Stimulated activated naive CD8-positive, alpha-beta T cell treated with anti-CD3 and anti-CD28 coated beads, Interleukin-15, amount 100 ng/mL, for 72 hours (primary cell): ENCODE data around the gene ABI3.

ENCODE experiments used
- ATAC-seq: fragments of 150-1000 bp; cut with Tn5 transposase; 2 replicates; pipeline ENCODE4 v1.10.0; 2021; ENCODE audit warnings: mild to moderate bottlenecking, moderate library complexity
- DNase-seq, 2 donors: peaks; one replicate each; pipeline ENCODE4 v3.0.0; 2021 to 2022
- H3K27ac Mint-ChIP-seq, 2 donors: one replicate each; pipeline ENCODE4 v1.8.0; 2022; ENCODE audit warnings: mild to moderate bottlenecking in 2 of 2, mixed read lengths in 2 of 2, moderate library complexity in 2 of 2
- H3K27me3 Mint-ChIP-seq: one replicate; pipeline ENCODE4 v1.8.0; 2022; ENCODE audit warnings: mixed read lengths
- H3K4me1 Mint-ChIP-seq: one replicate; pipeline ENCODE4 v1.8.0; 2022; ENCODE audit warnings: mild to moderate bottlenecking, mixed read lengths
- H3K4me3 Mint-ChIP-seq, 2 donors: one replicate each; pipeline ENCODE4 v1.8.0; 2022; ENCODE audit warnings: mild to moderate bottlenecking in 2 of 2, mixed read lengths in 2 of 2, moderate library complexity in 1 of 2
- H3K9me3 Mint-ChIP-seq, 2 donors: one replicate each; pipeline ENCODE4 v1.8.0; 2022; ENCODE audit warnings: mixed read lengths in 2 of 2

The ABI3 gene

DNA sequence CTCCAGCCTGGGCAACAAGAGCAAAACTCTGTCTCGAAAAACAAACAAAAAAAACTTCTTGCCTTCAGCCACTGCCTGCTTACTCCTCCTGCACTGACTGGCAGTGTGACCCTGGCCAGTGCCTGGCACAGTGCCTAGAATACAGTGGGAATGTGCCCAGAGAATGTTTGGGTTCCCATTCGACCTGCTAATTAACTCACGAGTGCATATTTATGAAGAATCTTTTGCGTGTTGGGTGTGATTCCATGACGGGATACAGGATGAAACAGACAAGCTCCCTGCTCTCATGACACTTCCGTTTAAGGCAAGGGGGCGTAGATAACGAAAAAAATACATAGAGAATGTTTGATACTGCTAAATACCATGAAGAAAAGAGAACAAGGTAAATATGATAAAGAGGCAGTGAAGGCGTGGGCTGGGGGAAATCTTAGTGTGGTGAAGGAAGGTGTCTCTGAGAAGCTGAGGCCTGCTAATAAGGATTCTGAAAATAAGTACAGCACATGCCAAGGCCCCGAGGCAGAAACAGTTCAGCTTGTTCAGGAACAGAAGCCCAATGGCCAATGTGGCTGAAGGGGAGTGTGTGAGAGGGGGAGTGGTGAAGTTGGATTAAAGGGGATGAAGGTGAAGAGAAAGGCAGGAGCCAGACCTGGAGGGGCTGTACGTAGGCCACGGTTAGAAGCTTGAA is 4.3 kb downstream of the ABI3 start:
- Mint-ChIP-seq H3K27me3 (no peaks in the 10 kb centered on the region), H3K4me1 (peaks cover 92% of the 10 kb centered on the region), H3K4me3 (peak overlapping the region; percentile 93 to 96), H3K27ac (peak overlapping the region; percentile 27 to 88), H3K9me3 (no peaks in the 10 kb centered on the region)
- ATAC-seq (no peak), DNase-seq (no peak)

DNA sequence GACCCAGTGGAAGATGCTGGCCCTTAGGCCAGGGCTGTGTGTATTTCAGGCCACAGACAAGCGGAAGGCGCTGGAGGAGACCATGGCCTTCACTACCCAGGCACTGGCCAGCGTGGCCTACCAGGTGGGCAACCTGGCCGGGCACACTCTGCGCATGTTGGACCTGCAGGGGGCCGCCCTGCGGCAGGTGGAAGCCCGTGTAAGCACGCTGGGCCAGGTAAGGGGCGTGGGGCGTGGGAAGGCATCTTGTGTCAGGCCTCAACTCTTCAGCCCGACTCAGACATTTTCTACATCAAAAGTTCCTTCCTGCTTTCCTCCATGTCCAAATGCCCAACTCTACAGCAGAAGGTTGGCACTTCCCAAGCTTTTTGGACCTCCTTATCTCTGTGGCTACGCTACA is 6.0 kb downstream of the ABI3 start:
- no peak for ATAC-seq
- Mint-ChIP-seq H3K4me3 (peak overlapping the region; percentile 53 to 65), H3K9me3 (no peaks in the 10 kb centered on the region)

DNA sequence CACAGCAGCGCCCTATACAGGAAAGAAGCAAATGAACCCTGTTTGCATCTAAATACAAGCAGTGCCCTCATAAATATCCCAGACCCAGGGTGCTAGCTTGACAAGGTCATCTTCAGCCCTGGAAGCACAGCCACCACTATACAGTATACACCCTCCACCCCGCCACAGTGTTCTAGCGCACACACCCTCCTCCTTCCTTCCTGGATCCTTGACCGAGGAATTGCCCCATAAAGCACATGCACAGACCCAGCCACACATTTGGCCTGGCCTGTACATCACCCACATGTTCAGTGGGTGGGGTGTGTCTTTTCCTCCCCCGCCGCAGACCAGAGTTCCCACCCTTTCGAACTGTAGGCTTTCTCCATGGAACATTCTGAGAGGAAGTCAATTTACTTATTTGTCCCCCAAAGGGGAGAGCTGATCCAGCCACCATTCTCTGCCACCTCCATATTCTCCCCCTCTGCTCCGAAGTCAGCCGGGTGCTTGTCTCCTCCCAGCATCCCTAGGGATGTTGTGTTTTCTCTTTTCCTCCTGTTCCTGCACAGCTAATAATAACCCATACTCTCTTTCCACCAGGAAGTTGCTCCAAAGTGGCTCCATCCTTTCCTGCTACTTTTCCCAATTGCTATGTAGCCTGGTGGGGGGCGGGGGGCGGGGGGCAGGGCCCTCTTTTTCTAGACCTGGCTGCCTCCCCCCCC is 6.6 kb downstream of the ABI3 start:
- H3K9me3 Mint-ChIP-seq: no peaks in the 10 kb centered on the region
- ATAC-seq (no peak), DNase-seq (no peak)
- no peak overlapping the region for H3K27ac Mint-ChIP-seq
- no peaks in the 10 kb centered on the region for H3K27me3 Mint-ChIP-seq
- H3K4me1 Mint-ChIP-seq: peaks cover 84% of the 10 kb centered on the region
- peak overlapping the region; percentile 16 to 53 for H3K4me3 Mint-ChIP-seq

More for the DNA sequence above, 6.0 kb downstream of the ABI3 start:
- Mint-ChIP-seq H3K4me1 (peaks cover 88% of the 10 kb centered on the region), H3K27me3 (no peaks in the 10 kb centered on the region), H3K27ac (peak overlapping the region in 1 of 2 donors; percentile 13)
- no peak for DNase-seq

DNA sequence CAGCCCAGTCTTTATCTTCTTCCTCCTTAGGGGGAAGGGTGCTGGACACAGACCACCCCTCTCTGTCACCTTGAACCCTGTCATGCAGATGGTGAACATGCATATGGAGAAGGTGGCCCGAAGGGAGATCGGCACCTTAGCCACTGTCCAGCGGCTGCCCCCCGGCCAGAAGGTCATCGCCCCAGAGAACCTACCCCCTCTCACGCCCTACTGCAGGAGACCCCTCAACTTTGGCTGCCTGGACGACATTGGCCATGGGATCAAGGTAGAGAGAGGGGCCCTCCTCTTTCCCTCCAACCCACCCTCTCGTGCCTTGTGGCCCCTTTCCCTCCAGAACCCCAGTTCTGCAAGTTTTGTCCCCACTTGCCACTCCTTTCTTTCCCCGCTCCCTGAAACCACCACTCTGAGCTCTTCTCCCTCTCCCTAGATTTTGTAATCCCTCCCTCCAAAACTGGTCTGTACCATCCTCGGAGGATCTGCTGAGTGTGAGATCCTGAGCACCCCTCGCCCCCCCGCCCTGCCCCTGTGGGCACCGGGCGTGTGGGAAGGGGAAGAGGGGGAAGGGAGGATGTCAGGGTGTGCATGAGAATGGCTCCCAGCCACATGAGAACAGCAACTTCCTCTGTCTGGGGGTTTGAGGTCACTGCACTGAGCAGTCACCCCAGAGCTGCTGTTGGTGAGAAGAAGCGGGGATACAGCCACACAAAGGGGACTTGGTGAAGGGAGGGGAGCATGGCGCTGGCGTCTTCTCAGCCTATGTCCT is 7.3 kb downstream of the ABI3 start:
- H3K27ac Mint-ChIP-seq: peak overlapping the region; percentile 65 to 90
- ATAC-seq (peak; percentile 66), DNase-seq (peak; percentile 66 to 71)
- H3K27me3 Mint-ChIP-seq: no peaks in the 10 kb centered on the region
- peaks cover 84% of the 10 kb centered on the region for H3K4me1 Mint-ChIP-seq
- H3K4me3 Mint-ChIP-seq: peak overlapping the region; percentile 73 to 86
- H3K9me3 Mint-ChIP-seq: no peaks in the 10 kb centered on the region

DNA sequence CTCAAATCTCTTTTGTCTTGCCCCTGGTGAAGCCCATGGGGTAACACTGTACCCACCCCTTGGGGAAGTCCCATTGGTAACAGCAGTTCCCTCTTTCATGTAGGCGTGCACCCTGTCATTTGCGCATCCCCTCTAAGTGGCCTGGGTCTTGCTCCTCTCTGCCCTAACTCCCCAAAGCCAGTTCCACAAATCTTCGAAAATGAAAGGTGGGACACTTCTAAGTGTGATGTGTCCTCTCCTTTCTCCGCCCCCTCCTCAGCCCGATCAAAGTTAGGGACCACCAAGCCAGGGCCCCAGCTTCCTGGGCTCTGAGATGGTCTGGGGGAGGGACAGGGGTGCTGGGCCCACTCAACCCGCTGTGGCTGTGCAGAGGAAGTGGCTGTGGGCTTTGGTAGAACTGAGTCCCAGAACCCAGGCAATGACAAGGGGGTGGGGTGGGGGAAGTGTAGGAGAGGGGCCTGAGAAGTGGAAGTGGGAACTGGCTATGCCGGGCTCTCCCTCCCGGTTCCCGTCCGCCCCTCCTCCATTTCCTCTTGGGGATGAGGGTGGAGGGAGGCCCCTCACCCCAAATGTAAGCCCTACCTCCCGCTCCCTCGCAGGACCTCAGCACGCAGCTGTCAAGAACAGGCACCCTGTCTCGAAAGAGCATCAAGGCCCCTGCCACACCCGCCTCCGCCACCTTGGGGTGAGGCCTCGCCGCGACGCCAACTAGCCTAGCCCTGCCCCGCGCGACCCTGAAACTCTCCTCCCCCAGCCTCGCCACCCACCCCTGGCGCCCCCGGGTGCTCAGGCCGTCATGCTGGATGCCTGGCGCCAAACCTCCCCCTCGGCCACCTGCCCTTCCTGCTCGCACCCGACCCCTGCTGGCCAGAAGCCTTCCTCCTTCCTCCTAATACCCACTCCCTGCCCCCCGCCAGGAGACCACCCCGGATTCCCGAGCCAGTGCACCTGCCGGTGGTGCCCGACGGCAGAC is 8.7 kb downstream of the ABI3 start:
- no peaks in the 10 kb centered on the region for H3K9me3 Mint-ChIP-seq
- peaks cover 84% of the 10 kb centered on the region for H3K4me1 Mint-ChIP-seq
- peak overlapping the region; percentile 90 to 97 for H3K27ac Mint-ChIP-seq
- peak overlapping the region; percentile 73 to 86 for H3K4me3 Mint-ChIP-seq
- peaks cover under 1% of the 10 kb centered on the region for H3K27me3 Mint-ChIP-seq
- peak; percentile 86 for ATAC-seq
- peak; percentile 75 to 82 for DNase-seq

DNA sequence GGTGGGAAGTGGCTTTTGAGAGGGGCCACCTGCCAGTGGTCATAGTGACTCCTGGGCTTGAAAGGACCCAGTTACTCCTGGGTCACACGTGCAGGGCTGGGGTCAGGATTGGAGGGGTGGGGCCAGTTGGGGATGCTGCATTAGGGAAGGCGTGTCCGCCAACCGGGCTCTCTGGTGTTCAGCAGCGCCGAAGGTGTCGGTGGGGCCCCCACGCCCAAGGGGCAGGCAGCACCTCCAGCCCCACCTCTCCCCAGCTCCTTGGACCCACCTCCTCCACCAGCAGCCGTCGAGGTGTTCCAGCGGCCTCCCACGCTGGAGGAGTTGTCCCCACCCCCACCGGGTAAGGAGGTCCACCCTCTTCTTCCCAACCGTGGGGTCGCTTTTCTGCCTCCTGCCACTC is 9.5 kb downstream of the ABI3 start:
- ATAC-seq (no peak), DNase-seq (peak in 1 of 2 donors; percentile 16)
- Mint-ChIP-seq H3K27ac (peak overlapping the region in 1 of 2 donors; percentile 77), H3K9me3 (no peaks in the 10 kb centered on the region), H3K4me3 (peak overlapping the region; percentile 35 to 86), H3K4me1 (peaks cover 84% of the 10 kb centered on the region), H3K27me3 (peaks cover 8% of the 10 kb centered on the region)

DNA sequence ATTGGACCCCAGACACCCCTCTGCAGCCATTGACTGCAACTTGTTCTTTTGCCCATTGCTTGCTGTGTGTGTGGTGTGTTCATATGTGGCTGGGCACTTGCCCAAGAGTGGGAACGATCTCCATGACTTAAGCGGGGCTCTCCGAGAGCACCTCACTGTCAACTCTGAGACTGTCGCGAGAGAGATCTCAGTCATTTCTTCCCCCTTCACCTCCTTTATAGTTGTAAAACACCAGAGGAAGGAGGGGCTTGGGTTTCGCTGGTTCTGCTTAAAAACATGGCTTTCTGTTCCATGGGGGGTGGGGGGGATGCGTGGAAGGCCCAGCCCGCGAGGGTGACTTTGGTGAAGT is 12.6 kb downstream of the ABI3 start:
- no peak for ATAC-seq
- DNase-seq: no peak
- no peaks in the 10 kb centered on the region for H3K9me3 Mint-ChIP-seq
- H3K4me3 Mint-ChIP-seq: peak overlapping the region; percentile 69 to 82
- peaks cover 29% of the 10 kb centered on the region for H3K27me3 Mint-ChIP-seq
- peaks cover 78% of the 10 kb centered on the region for H3K4me1 Mint-ChIP-seq
- peak overlapping the region in 1 of 2 donors; percentile 86 for H3K27ac Mint-ChIP-seq

DNA sequence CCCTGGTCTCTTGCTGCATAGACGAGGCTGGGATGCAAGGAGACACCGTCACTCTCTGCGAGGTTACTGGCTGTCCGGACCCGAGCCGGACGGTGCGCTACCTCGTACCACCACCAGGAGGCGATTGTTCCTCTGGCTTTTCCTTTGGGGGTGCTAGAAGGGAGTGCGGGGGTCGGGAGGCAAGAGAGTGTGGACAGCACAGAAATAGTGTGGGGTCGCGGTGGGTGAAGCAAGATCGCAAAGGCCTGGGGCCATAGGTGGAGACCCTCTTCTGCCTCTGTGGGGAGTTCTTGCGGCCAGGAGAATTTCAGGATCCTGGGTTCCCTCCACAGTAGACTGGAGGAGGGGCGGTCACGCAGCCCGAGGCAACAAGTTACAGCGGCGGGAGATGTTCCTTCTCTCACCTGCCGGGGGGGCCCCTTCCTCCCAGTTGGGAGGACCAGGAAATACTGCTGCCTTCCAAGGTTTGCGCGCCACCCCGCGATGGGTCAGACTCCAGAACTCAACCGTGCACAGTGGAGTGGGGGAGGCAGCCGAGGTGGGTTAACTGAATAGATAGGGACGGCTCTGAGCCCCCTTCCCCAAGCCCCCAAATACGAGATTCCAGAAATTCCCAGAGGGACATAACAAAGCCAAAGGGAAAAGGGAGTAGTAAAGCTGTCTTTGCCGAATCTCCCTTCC is 13.2 kb downstream of the ABI3 start:
- peak overlapping the region; percentile 69 to 82 for H3K4me3 Mint-ChIP-seq
- H3K27ac Mint-ChIP-seq: peak overlapping the region in 1 of 2 donors; percentile 86
- no peaks in the 10 kb centered on the region for H3K9me3 Mint-ChIP-seq
- H3K27me3 Mint-ChIP-seq: peaks cover 29% of the 10 kb centered on the region
- ATAC-seq (no peak), DNase-seq (peak; percentile 67 to 70)
- H3K4me1 Mint-ChIP-seq: peaks cover 73% of the 10 kb centered on the region

DNA sequence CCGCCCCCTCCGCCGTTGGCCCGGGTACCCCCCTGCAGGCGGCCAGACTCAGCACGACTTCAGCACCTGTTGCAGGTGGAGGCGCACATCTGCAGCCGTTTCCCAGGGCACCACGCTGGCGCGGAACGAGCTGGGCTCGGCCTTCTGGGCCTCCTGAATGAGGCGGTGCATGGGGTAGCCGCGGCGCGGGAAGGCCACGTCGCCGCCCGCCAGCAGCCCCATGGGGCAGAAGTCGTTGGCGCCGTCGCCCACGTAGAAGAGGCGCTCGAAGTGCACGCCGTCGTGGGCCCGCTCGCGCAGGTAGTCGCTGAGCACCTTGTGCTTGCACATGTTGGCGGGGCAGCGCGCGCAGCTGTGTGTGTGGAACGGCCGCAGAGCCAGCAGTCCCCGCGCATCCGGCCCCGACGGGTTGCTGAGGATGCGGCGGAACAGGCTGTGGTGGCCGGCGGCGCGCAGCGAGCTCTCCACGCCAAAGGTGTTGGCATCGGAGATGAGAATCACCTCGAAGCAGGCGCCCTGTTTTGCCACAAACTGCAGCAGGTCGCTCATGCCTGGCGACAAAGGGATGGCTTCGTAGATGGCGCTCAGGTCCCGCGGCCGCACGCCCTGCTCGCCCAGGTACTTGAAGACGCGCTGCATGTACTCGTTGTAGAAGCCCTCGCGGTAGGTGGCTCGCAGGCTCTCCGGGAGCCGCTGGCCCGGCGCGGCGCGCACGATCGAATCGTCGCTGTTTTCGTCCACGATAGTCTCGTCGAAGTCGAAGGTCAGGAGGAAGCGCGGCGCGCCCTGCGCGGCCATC is 13.9 kb downstream of the ABI3 start:
- Mint-ChIP-seq H3K4me1 (peaks cover 71% of the 10 kb centered on the region), H3K9me3 (no peaks in the 10 kb centered on the region), H3K4me3 (peak overlapping the region; percentile 69 to 82), H3K27me3 (peaks cover 36% of the 10 kb centered on the region), H3K27ac (peak overlapping the region; percentile 57 to 93)
- DNase-seq: peak; percentile 54 to 65
- ATAC-seq: peak; percentile 61

DNA sequence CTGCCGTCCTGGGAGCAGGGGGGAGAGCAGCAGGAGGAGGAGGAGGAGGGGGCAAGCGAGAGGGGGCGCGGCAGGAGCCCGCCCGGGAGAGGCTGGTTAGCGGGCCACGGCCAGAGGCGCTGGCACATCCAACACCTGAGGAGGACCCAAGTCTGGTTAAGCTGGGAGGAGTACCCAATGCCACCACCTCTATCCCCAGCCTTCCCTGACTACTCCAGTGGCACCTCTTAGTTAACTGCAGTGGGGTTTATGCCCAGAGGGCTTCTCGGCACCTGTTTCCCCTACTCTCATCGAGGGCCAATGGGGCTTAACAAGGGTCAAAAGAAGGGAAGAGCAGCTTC is 14.5 kb downstream of the ABI3 start:
- DNase-seq: no peak
- peaks cover 71% of the 10 kb centered on the region for H3K4me1 Mint-ChIP-seq
- peak; percentile 6 for ATAC-seq
- H3K27me3 Mint-ChIP-seq: peaks cover 41% of the 10 kb centered on the region
- peak overlapping the region; percentile 69 to 82 for H3K4me3 Mint-ChIP-seq
- no peaks in the 10 kb centered on the region for H3K9me3 Mint-ChIP-seq
- peak overlapping the region; percentile 57 to 93 for H3K27ac Mint-ChIP-seq

DNA sequence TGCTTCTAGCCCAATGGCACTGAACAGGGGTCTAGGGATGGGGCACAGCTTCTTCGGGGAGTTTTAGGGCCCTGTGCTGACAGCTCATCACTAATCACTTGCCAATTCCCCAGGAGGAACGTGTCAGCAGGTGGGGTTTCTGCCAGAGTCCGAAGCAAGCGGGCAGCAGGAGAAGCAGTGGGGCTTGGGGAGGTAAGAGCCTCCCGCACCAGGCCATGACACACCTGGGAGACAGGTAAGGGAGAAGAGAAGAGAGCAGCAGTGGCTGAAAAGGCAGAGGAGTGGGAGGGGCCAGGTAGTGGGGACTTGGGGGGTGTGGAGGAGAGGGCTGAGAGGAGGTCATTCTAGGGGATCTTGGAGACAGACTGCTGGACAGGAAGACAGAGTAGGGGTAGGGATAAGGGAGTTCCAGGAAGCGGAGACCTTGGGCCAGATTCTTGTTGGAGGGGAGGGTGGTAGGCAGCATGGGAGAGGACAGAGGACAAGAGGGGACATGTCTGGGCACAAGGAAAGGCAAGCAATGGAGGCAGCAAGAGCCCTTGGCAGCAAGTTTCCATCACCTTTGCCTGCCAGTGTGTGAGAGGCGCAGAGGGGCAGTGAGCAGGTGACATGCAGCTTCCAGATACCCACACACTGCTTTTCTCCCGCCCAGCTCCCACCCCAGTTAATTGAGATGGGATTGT is 15.2 kb downstream of the ABI3 start:
- peaks cover 47% of the 10 kb centered on the region for H3K27me3 Mint-ChIP-seq
- no peaks in the 10 kb centered on the region for H3K9me3 Mint-ChIP-seq
- peak overlapping the region in 1 of 2 donors; percentile 88 for H3K27ac Mint-ChIP-seq
- DNase-seq: no peak
- no peak overlapping the region for H3K4me3 Mint-ChIP-seq
- ATAC-seq: no peak
- H3K4me1 Mint-ChIP-seq: peaks cover 72% of the 10 kb centered on the region

DNA sequence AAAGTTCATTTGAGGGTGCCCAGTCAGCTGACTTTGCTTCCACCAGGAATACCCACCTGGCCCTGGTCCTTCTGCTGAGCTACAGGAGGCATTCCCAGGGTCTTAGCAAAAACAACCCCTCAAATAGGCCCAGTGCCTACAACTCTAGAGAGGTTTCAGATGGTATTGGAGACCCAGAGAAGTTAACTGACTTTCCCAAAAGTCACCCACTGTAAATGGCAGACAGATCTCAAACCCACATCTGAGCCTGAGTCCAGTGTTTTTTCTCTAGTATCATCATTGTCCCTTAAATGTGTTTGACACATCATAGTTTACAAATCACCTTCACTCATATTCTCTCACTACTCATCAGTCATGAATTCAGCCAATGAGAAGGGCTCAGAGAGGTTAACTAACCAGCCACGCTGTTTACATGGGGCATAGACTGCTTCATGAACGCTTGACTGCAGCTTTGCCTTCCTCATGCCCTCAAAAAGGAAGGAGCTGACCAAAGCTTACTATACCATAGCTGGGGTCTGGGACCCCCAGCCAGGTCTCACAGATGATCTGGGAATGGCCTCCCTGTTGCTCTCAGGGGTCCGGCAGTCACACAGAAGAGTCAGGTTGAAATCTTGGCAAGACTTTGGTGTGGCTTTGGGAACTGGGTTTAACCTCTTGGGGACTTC is 16.4 kb downstream of the ABI3 start:
- no peak for ATAC-seq
- peaks cover 58% of the 10 kb centered on the region for H3K27me3 Mint-ChIP-seq
- H3K4me3 Mint-ChIP-seq: no peak overlapping the region
- H3K27ac Mint-ChIP-seq: no peak overlapping the region
- no peaks in the 10 kb centered on the region for H3K9me3 Mint-ChIP-seq
- no peak for DNase-seq
- peaks cover 79% of the 10 kb centered on the region for H3K4me1 Mint-ChIP-seq
